ENCODE measurements around the gene KCNQ5.

The KCNQ5 gene

GRCh38 chr6:72855471-72855870 lies 233.6 kb downstream of the KCNQ5 start:
- Histone ChIP-seq H3K9ac (ENCODE audit: low read length) (no peak overlapping the region), H3K4me1 (ENCODE audit: control insufficient read depth, insufficient read depth, low read length) (no peaks in the 10 kb centered on the region), H3K9me3 (ENCODE audit: control insufficient read depth, low read length) (no peaks in the 10 kb centered on the region), H3K36me3 (ENCODE audit: control insufficient read depth, insufficient read depth, low read length, severe bottlenecking) (no peaks in the 10 kb centered on the region), H3K4me3 (ENCODE audit: low read length) (no peak overlapping the region), H3K27me3 (replicated peaks; ENCODE audit: control insufficient read depth, insufficient read depth, low read length) (no peaks in the 10 kb centered on the region)
- DNase-seq (ENCODE audit: low read depth): no peak

- Histone ChIP-seq H3K4me1 (ENCODE audit: control insufficient read depth, insufficient read depth, low read length) (peaks cover 7% of the 10 kb centered on the region), H3K9me3 (ENCODE audit: control insufficient read depth, low read length) (no peaks in the 10 kb centered on the region), H3K27me3 (replicated peaks; ENCODE audit: control insufficient read depth, insufficient read depth, low read length) (no peaks in the 10 kb centered on the region), H3K4me3 (ENCODE audit: low read length) (no peak overlapping the region), H3K36me3 (ENCODE audit: control insufficient read depth, insufficient read depth, low read length, severe bottlenecking) (no peaks in the 10 kb centered on the region), H3K9ac (ENCODE audit: low read length) (no peak overlapping the region)
- DNase-seq (ENCODE audit: low read depth): no peak
Measured at GRCh38 chr6:72856801-72857200, 234.9 kb downstream of the KCNQ5 start.

- no peak overlapping the region for H3K9ac ChIP-seq (ENCODE audit: low read length)
- no peaks in the 10 kb centered on the region for H3K36me3 ChIP-seq (ENCODE audit: control insufficient read depth, insufficient read depth, low read length, severe bottlenecking)
- H3K4me3 ChIP-seq (ENCODE audit: low read length): no peak overlapping the region
- no peaks in the 10 kb centered on the region for H3K27me3 ChIP-seq (replicated peaks; ENCODE audit: control insufficient read depth, insufficient read depth, low read length)
- peak; percentile 50 for DNase-seq (ENCODE audit: low read depth)
- no peaks in the 10 kb centered on the region for H3K9me3 ChIP-seq (ENCODE audit: control insufficient read depth, low read length)
- peaks cover 18% of the 10 kb centered on the region for H3K4me1 ChIP-seq (ENCODE audit: control insufficient read depth, insufficient read depth, low read length)
Measured at GRCh38 chr6:72857791-72858585, 236.1 kb downstream of the KCNQ5 start.

GRCh38 chr6:72861059-72861458 lies 239.2 kb downstream of the KCNQ5 start:
- Histone ChIP-seq H3K9me3 (ENCODE audit: control insufficient read depth, low read length) (no peaks in the 10 kb centered on the region), H3K4me3 (ENCODE audit: low read length) (no peak overlapping the region), H3K36me3 (ENCODE audit: control insufficient read depth, insufficient read depth, low read length, severe bottlenecking) (no peaks in the 10 kb centered on the region), H3K27me3 (replicated peaks; ENCODE audit: control insufficient read depth, insufficient read depth, low read length) (no peaks in the 10 kb centered on the region), H3K4me1 (ENCODE audit: control insufficient read depth, insufficient read depth, low read length) (peaks cover 24% of the 10 kb centered on the region), H3K9ac (ENCODE audit: low read length) (no peak overlapping the region)
- no peak for DNase-seq (ENCODE audit: low read depth)

GRCh38 chr6:72861935-72862432 lies 240.1 kb downstream of the KCNQ5 start:
- H3K4me1 ChIP-seq (ENCODE audit: control insufficient read depth, insufficient read depth, low read length): peaks cover 24% of the 10 kb centered on the region
- H3K9ac ChIP-seq (ENCODE audit: low read length): peak overlapping the region; percentile 10
- H3K36me3 ChIP-seq (ENCODE audit: control insufficient read depth, insufficient read depth, low read length, severe bottlenecking): no peaks in the 10 kb centered on the region
- no peaks in the 10 kb centered on the region for H3K9me3 ChIP-seq (ENCODE audit: control insufficient read depth, low read length)
- DNase-seq (ENCODE audit: low read depth): peak; percentile 29
- H3K4me3 ChIP-seq (ENCODE audit: low read length): peak overlapping the region; percentile 40
- no peaks in the 10 kb centered on the region for H3K27me3 ChIP-seq (replicated peaks; ENCODE audit: control insufficient read depth, insufficient read depth, low read length)

- peaks cover 24% of the 10 kb centered on the region for H3K4me1 ChIP-seq (ENCODE audit: control insufficient read depth, insufficient read depth, low read length)
- no peaks in the 10 kb centered on the region for H3K27me3 ChIP-seq (replicated peaks; ENCODE audit: control insufficient read depth, insufficient read depth, low read length)
- no peak overlapping the region for H3K9ac ChIP-seq (ENCODE audit: low read length)
- H3K9me3 ChIP-seq (ENCODE audit: control insufficient read depth, low read length): no peaks in the 10 kb centered on the region
- no peaks in the 10 kb centered on the region for H3K36me3 ChIP-seq (ENCODE audit: control insufficient read depth, insufficient read depth, low read length, severe bottlenecking)
- DNase-seq (ENCODE audit: low read depth): no peak
- no peak overlapping the region for H3K4me3 ChIP-seq (ENCODE audit: low read length)
Measured at GRCh38 chr6:72863131-72863530, 241.3 kb downstream of the KCNQ5 start.

GRCh38 chr6:72864236-72864635 lies 242.4 kb downstream of the KCNQ5 start:
- Histone ChIP-seq H3K9ac (ENCODE audit: low read length) (no peak overlapping the region), H3K36me3 (ENCODE audit: control insufficient read depth, insufficient read depth, low read length, severe bottlenecking) (no peaks in the 10 kb centered on the region), H3K27me3 (replicated peaks; ENCODE audit: control insufficient read depth, insufficient read depth, low read length) (no peaks in the 10 kb centered on the region), H3K4me1 (ENCODE audit: control insufficient read depth, insufficient read depth, low read length) (peaks cover 24% of the 10 kb centered on the region), H3K4me3 (ENCODE audit: low read length) (no peak overlapping the region), H3K9me3 (ENCODE audit: control insufficient read depth, low read length) (no peaks in the 10 kb centered on the region)
- DNase-seq (ENCODE audit: low read depth): no peak

- H3K9ac ChIP-seq (ENCODE audit: low read length): no peak overlapping the region
- no peaks in the 10 kb centered on the region for H3K9me3 ChIP-seq (ENCODE audit: control insufficient read depth, low read length)
- no peaks in the 10 kb centered on the region for H3K36me3 ChIP-seq (ENCODE audit: control insufficient read depth, insufficient read depth, low read length, severe bottlenecking)
- no peak for DNase-seq (ENCODE audit: low read depth)
- H3K4me1 ChIP-seq (ENCODE audit: control insufficient read depth, insufficient read depth, low read length): peaks cover 24% of the 10 kb centered on the region
- no peak overlapping the region for H3K4me3 ChIP-seq (ENCODE audit: low read length)
- H3K27me3 ChIP-seq (replicated peaks; ENCODE audit: control insufficient read depth, insufficient read depth, low read length): no peaks in the 10 kb centered on the region
Measured at GRCh38 chr6:72864799-72865198, 242.9 kb downstream of the KCNQ5 start.

GRCh38 chr6:72865467-72865866 lies 243.6 kb downstream of the KCNQ5 start:
- Histone ChIP-seq H3K9me3 (ENCODE audit: control insufficient read depth, low read length) (no peaks in the 10 kb centered on the region), H3K4me3 (ENCODE audit: low read length) (no peak overlapping the region), H3K9ac (ENCODE audit: low read length) (no peak overlapping the region), H3K4me1 (ENCODE audit: control insufficient read depth, insufficient read depth, low read length) (peaks cover 24% of the 10 kb centered on the region), H3K27me3 (replicated peaks; ENCODE audit: control insufficient read depth, insufficient read depth, low read length) (no peaks in the 10 kb centered on the region), H3K36me3 (ENCODE audit: control insufficient read depth, insufficient read depth, low read length, severe bottlenecking) (no peaks in the 10 kb centered on the region)
- no peak for DNase-seq (ENCODE audit: low read depth)

- Histone ChIP-seq H3K9ac (ENCODE audit: low read length) (no peak overlapping the region), H3K4me3 (ENCODE audit: low read length) (no peak overlapping the region)
- no peak for DNase-seq (ENCODE audit: low read depth)
Measured at GRCh38 chr6:72869621-72870020, 247.8 kb downstream of the KCNQ5 start.

GRCh38 chr6:72873433-72873832 lies 251.6 kb downstream of the KCNQ5 start:
- no peaks in the 10 kb centered on the region for H3K27me3 ChIP-seq (replicated peaks; ENCODE audit: control insufficient read depth, insufficient read depth, low read length)
- no peaks in the 10 kb centered on the region for H3K4me1 ChIP-seq (ENCODE audit: control insufficient read depth, insufficient read depth, low read length)
- H3K9me3 ChIP-seq (ENCODE audit: control insufficient read depth, low read length): no peaks in the 10 kb centered on the region
- DNase-seq (ENCODE audit: low read depth): no peak
- H3K9ac ChIP-seq (ENCODE audit: low read length): no peak overlapping the region
- no peak overlapping the region for H3K4me3 ChIP-seq (ENCODE audit: low read length)
- no peaks in the 10 kb centered on the region for H3K36me3 ChIP-seq (ENCODE audit: control insufficient read depth, insufficient read depth, low read length, severe bottlenecking)

More at GRCh38 chr6:72869621-72870020, 247.8 kb downstream of the KCNQ5 start:
- Histone ChIP-seq H3K4me1 (ENCODE audit: control insufficient read depth, insufficient read depth, low read length) (peaks cover 5% of the 10 kb centered on the region), H3K9me3 (ENCODE audit: control insufficient read depth, low read length) (no peaks in the 10 kb centered on the region), H3K27me3 (replicated peaks; ENCODE audit: control insufficient read depth, insufficient read depth, low read length) (no peaks in the 10 kb centered on the region), H3K36me3 (ENCODE audit: control insufficient read depth, insufficient read depth, low read length, severe bottlenecking) (no peaks in the 10 kb centered on the region)

All from adipocyte (in vitro differentiated cells).